ENCODE data around the gene SAT1. TPM values are rescaled to one million over a fixed set of nuclear protein-coding genes. Genes with fewer than 3 reads are reported as not detected.

SAT1 gene
- total and polyA plus RNA-seq, 10 of the 15 experiments (the other 5 are each of a cell fraction or from before 2014, with no cell fraction given): 42.2 to 234 (median 60.4) TPM

DNA sequence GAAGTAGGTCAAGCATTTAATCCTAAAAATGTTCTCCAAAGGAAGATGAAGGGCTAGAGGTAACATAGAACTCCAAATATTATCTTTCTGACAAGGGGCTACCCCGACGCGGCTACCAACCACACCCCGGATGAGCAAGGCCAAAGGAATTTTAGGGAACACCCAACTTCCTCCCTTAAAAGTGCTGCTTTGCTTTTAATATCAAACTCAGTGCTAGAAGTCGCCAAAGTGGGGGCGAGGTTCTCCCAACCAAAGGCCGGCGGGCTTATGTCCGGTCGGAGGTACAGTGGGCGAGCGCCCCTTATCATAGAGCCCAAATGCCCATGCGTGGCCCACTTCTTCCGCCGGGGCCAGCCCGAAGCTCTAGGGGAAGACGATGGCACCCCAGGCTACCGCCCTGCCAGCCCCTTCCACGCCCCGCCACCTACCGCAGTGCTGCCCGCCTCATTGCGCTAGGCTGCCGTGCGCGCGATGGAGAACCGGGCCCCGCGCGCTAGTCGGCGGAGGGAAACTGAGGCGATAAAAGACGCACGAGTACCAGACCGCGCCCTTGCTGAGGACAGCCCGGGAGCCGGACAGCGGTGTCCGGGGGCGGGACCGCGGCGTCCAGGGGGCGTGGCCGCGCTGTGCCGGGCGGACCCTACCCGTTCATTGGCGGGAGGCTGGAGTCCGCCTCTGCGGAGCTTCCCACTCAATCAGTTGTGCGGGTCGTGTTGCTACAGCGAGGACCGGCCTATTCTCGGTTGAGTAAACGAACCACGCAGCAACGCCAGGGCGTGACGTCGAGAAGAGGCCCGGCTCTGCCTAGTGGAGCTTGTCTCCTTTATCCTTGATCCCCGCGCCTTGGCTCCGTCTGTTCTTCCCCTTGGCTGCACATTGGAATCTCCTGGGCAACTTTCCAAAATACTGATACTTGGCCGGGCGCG lies 40.0 kb upstream of the SAT1 start, which contains the start of gene ACOT9 (continued):
- TF ChIP-seq, protein P1, sequence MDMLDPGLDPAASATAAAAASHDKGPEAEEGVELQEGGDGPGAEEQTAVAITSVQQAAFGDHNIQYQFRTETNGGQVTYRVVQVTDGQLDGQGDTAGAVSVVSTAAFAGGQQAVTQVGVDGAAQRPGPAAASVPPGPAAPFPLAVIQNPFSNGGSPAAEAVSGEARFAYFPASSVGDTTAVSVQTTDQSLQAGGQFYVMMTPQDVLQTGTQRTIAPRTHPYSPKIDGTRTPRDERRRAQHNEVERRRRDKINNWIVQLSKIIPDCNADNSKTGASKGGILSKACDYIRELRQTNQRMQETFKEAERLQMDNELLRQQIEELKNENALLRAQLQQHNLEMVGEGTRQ (IDR thresholded peaks at IDR 0.05; ENCODE audit: borderline replicate concordance, low read depth, low read length): no peak
- TF ChIP-seq, protein P2, sequence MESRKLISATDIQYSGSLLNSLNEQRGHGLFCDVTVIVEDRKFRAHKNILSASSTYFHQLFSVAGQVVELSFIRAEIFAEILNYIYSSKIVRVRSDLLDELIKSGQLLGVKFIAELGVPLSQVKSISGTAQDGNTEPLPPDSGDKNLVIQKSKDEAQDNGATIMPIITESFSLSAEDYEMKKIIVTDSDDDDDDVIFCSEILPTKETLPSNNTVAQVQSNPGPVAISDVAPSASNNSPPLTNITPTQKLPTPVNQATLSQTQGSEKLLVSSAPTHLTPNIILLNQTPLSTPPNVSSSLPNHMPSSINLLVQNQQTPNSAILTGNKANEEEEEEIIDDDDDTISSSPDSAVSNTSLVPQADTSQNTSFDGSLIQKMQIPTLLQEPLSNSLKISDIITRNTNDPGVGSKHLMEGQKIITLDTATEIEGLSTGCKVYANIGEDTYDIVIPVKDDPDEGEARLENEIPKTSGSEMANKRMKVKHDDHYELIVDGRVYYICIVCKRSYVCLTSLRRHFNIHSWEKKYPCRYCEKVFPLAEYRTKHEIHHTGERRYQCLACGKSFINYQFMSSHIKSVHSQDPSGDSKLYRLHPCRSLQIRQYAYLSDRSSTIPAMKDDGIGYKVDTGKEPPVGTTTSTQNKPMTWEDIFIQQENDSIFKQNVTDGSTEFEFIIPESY (IDR thresholded peaks at IDR 0.05): no peak
- TF ChIP-seq SRF (IDR thresholded peaks at IDR 0.05; ENCODE audit: low read depth in 2 of 2, low read length in 2 of 2) (no peak), ZNF274 (IDR thresholded peaks at IDR 0.05; ENCODE audit: insufficient read depth, insufficient read length) (no peak), IKZF1 (conservative IDR thresholded peaks at IDR 0.05) (peak; percentile 73), CBX5 (IDR thresholded peaks at IDR 0.05; ENCODE audit: low read depth) (no peak), POU2F2 (IDR thresholded peaks at IDR 0.05; ENCODE audit: borderline replicate concordance, low read depth, low read length) (no peak), EGR1 (IDR thresholded peaks at IDR 0.05; ENCODE audit: borderline replicate concordance in 1 of 2, low read depth in 2 of 2, low read length in 2 of 2) (peak in 1 of 2 experiments; percentile 11; a peak in 1 of 3 replicates), JUND (IDR thresholded peaks at IDR 0.05; ENCODE audit: low read depth, low read length) (no peak), NR2F1 (conservative IDR thresholded peaks at IDR 0.05) (peak; percentile 45; the same call in 1 of the 2 replicates), RUNX3 (IDR thresholded peaks at IDR 0.05; ENCODE audit: low read length) (0 out of 2 replicates have a peak, but pooled peaks have one; percentile 7)
- TF ChIP-seq, protein P3, sequence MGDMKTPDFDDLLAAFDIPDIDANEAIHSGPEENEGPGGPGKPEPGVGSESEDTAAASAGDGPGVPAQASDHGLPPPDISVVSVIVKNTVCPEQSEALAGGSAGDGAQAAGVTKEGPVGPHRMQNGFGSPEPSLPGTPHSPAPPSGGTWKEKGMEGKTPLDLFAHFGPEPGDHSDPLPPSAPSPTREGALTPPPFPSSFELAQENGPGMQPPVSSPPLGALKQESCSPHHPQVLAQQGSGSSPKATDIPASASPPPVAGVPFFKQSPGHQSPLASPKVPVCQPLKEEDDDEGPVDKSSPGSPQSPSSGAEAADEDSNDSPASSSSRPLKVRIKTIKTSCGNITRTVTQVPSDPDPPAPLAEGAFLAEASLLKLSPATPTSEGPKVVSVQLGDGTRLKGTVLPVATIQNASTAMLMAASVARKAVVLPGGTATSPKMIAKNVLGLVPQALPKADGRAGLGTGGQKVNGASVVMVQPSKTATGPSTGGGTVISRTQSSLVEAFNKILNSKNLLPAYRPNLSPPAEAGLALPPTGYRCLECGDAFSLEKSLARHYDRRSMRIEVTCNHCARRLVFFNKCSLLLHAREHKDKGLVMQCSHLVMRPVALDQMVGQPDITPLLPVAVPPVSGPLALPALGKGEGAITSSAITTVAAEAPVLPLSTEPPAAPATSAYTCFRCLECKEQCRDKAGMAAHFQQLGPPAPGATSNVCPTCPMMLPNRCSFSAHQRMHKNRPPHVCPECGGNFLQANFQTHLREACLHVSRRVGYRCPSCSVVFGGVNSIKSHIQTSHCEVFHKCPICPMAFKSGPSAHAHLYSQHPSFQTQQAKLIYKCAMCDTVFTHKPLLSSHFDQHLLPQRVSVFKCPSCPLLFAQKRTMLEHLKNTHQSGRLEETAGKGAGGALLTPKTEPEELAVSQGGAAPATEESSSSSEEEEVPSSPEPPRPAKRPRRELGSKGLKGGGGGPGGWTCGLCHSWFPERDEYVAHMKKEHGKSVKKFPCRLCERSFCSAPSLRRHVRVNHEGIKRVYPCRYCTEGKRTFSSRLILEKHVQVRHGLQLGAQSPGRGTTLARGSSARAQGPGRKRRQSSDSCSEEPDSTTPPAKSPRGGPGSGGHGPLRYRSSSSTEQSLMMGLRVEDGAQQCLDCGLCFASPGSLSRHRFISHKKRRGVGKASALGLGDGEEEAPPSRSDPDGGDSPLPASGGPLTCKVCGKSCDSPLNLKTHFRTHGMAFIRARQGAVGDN (IDR thresholded peaks at IDR 0.05): 0 out of 2 replicates have a peak, but pooled peaks have one; percentile 13
- TF ChIP-seq, protein P4, sequence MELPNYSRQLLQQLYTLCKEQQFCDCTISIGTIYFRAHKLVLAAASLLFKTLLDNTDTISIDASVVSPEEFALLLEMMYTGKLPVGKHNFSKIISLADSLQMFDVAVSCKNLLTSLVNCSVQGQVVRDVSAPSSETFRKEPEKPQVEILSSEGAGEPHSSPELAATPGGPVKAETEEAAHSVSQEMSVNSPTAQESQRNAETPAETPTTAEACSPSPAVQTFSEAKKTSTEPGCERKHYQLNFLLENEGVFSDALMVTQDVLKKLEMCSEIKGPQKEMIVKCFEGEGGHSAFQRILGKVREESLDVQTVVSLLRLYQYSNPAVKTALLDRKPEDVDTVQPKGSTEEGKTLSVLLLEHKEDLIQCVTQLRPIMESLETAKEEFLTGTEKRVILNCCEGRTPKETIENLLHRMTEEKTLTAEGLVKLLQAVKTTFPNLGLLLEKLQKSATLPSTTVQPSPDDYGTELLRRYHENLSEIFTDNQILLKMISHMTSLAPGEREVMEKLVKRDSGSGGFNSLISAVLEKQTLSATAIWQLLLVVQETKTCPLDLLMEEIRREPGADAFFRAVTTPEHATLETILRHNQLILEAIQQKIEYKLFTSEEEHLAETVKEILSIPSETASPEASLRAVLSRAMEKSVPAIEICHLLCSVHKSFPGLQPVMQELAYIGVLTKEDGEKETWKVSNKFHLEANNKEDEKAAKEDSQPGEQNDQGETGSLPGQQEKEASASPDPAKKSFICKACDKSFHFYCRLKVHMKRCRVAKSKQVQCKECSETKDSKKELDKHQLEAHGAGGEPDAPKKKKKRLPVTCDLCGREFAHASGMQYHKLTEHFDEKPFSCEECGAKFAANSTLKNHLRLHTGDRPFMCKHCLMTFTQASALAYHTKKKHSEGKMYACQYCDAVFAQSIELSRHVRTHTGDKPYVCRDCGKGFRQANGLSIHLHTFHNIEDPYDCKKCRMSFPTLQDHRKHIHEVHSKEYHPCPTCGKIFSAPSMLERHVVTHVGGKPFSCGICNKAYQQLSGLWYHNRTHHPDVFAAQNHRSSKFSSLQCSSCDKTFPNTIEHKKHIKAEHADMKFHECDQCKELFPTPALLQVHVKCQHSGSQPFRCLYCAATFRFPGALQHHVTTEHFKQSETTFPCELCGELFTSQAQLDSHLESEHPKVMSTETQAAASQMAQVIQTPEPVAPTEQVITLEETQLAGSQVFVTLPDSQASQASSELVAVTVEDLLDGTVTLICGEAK (IDR thresholded peaks at IDR 0.05; ENCODE audit: borderline replicate concordance): no peak
- TF ChIP-seq, protein P5, sequence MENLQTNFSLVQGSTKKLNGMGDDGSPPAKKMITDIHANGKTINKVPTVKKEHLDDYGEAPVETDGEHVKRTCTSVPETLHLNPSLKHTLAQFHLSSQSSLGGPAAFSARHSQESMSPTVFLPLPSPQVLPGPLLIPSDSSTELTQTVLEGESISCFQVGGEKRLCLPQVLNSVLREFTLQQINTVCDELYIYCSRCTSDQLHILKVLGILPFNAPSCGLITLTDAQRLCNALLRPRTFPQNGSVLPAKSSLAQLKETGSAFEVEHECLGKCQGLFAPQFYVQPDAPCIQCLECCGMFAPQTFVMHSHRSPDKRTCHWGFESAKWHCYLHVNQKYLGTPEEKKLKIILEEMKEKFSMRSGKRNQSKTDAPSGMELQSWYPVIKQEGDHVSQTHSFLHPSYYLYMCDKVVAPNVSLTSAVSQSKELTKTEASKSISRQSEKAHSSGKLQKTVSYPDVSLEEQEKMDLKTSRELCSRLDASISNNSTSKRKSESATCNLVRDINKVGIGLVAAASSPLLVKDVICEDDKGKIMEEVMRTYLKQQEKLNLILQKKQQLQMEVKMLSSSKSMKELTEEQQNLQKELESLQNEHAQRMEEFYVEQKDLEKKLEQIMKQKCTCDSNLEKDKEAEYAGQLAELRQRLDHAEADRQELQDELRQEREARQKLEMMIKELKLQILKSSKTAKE (IDR thresholded peaks at IDR 0.05; ENCODE audit: low read depth, poor library complexity, severe bottlenecking): no peak
